ENCODE measurements around the gene SLC44A3.

SLC44A3 gene

DNA sequence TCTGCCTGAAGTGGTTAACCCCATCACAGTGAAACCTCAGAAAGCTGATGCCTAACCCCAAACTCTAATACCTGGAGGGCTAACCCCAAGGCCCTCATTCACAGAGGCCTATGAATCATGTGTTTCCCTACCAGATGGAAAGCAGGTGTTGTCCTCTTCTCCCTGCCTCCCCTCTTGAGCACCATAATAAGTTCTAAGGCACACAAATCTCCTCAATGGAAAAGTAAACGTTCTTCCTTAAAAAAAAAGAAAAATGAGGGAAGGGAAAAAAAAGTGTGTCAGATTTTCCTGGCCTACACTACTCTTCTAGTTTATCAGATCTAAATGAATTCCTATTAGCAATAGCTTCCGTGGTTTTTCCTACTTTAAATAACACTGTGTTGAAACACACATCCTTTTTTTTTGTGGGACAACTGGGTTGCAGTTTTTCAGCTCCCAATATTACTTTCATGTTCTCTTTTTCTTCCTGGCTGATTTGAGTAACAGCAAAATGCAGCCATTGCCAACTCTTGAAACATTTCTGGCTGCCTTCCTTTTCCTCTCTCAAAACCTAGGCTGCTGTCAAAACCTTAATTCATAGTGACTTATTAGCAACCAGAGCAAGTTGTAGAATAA, 43.2 kb downstream of the SLC44A3 start:
- Histone ChIP-seq H3K4me2 (ENCODE audit: low read depth, low read length) (no peak overlapping the region), H3K9me3 (replicated peaks; ENCODE audit: insufficient read depth, low read length) (no peaks in the 10 kb centered on the region), H3F3A (ENCODE audit: insufficient read depth, low read length) (no peaks in the 10 kb centered on the region), H3K4me3 (ENCODE audit: low read length) (no peak overlapping the region), H3K9ac (ENCODE audit: low read length) (no peak overlapping the region), H3K9me2 (replicated peaks; ENCODE audit: insufficient read depth, low read length) (no peaks in the 10 kb centered on the region), H2AFZ (ENCODE audit: low read length) (no peak overlapping the region), H3K79me2 (ENCODE audit: low read length) (no peaks in the 10 kb centered on the region), H4K20me1 (ENCODE audit: insufficient read depth, low read length) (no peaks in the 10 kb centered on the region), H3K27ac (ENCODE audit: low read length) (no peak overlapping the region), H3K36me3 (replicated peaks; ENCODE audit: insufficient read depth, low read length) (no peaks in the 10 kb centered on the region), H3K27me3 (replicated peaks; ENCODE audit: insufficient read depth, low read length) (no peaks in the 10 kb centered on the region), H3K4me1 (ENCODE audit: low read length) (no peaks in the 10 kb centered on the region)
- no peak for DNase-seq
- TF ChIP-seq EZH2 (optimal IDR thresholded peaks at IDR 0.05; ENCODE audit: low read depth, low read length): no peak
- TF ChIP-seq EZH2phosphoT487 (IDR thresholded peaks at IDR 0.05; ENCODE audit: low read length): no peak
- TF ChIP-seq, protein P1, sequence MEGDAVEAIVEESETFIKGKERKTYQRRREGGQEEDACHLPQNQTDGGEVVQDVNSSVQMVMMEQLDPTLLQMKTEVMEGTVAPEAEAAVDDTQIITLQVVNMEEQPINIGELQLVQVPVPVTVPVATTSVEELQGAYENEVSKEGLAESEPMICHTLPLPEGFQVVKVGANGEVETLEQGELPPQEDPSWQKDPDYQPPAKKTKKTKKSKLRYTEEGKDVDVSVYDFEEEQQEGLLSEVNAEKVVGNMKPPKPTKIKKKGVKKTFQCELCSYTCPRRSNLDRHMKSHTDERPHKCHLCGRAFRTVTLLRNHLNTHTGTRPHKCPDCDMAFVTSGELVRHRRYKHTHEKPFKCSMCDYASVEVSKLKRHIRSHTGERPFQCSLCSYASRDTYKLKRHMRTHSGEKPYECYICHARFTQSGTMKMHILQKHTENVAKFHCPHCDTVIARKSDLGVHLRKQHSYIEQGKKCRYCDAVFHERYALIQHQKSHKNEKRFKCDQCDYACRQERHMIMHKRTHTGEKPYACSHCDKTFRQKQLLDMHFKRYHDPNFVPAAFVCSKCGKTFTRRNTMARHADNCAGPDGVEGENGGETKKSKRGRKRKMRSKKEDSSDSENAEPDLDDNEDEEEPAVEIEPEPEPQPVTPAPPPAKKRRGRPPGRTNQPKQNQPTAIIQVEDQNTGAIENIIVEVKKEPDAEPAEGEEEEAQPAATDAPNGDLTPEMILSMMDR (IDR thresholded peaks at IDR 0.05; ENCODE audit: low read length): no peak

DNA sequence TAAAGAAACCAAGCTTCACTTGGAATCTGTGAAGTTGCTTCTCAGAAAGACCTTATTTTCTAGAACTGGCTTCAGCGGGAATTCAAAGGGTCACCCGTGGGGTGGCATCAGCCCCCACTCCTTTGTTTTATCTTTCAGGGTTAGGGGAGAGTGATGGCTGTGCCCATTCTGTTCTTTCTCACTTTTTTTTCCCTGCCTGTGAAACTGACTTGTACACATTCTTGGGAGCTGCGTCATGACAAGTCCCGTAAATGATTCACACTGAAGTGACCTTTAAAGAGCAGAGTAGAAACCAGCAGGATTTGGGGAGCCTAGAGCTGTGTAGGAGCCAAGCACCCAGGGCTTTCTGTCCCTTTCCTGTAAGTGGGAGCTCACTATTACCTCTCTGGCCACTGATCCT, 43.8 kb downstream of the SLC44A3 start:
- DNase-seq: no peak
- no peak for TF ChIP-seq EZH2phosphoT487 (IDR thresholded peaks at IDR 0.05; ENCODE audit: low read length)
- TF ChIP-seq, protein P1 (IDR thresholded peaks at IDR 0.05; ENCODE audit: low read length): no peak

GRCh38 chr1:94864821-94865220, 44.7 kb downstream of the SLC44A3 start:
- Histone ChIP-seq H2AFZ (ENCODE audit: low read length) (no peak overlapping the region), H3K4me1 (ENCODE audit: low read length) (no peaks in the 10 kb centered on the region), H3K4me3 (ENCODE audit: low read length) (no peak overlapping the region), H3K79me2 (ENCODE audit: low read length) (no peaks in the 10 kb centered on the region), H3K27me3 (replicated peaks; ENCODE audit: insufficient read depth, low read length) (no peaks in the 10 kb centered on the region), H3K9ac (ENCODE audit: low read length) (no peak overlapping the region), H3K9me3 (replicated peaks; ENCODE audit: insufficient read depth, low read length) (no peaks in the 10 kb centered on the region), H3K4me2 (ENCODE audit: low read depth, low read length) (no peak overlapping the region), H4K20me1 (ENCODE audit: insufficient read depth, low read length) (no peaks in the 10 kb centered on the region), H3K27ac (ENCODE audit: low read length) (no peak overlapping the region), H3K36me3 (replicated peaks; ENCODE audit: insufficient read depth, low read length) (no peaks in the 10 kb centered on the region), H3F3A (ENCODE audit: insufficient read depth, low read length) (no peaks in the 10 kb centered on the region), H3K9me2 (replicated peaks; ENCODE audit: insufficient read depth, low read length) (no peaks in the 10 kb centered on the region)
- no peak for TF ChIP-seq EZH2phosphoT487 (IDR thresholded peaks at IDR 0.05; ENCODE audit: low read length)
- TF ChIP-seq, protein P1 (IDR thresholded peaks at IDR 0.05; ENCODE audit: low read length): no peak
- no peak for TF ChIP-seq EZH2 (optimal IDR thresholded peaks at IDR 0.05; ENCODE audit: low read depth, low read length)
- no peak for DNase-seq

More for the DNA sequence above, 43.8 kb downstream of the SLC44A3 start:
- Histone ChIP-seq H3K9me3 (replicated peaks; ENCODE audit: insufficient read depth, low read length) (no peaks in the 10 kb centered on the region), H4K20me1 (ENCODE audit: insufficient read depth, low read length) (no peaks in the 10 kb centered on the region), H3K36me3 (replicated peaks; ENCODE audit: insufficient read depth, low read length) (no peaks in the 10 kb centered on the region), H3K27me3 (replicated peaks; ENCODE audit: insufficient read depth, low read length) (no peaks in the 10 kb centered on the region), H3K9me2 (replicated peaks; ENCODE audit: insufficient read depth, low read length) (no peaks in the 10 kb centered on the region), H3F3A (ENCODE audit: insufficient read depth, low read length) (no peaks in the 10 kb centered on the region), H2AFZ (ENCODE audit: low read length) (no peak overlapping the region), H3K79me2 (ENCODE audit: low read length) (no peaks in the 10 kb centered on the region), H3K9ac (ENCODE audit: low read length) (no peak overlapping the region), H3K4me1 (ENCODE audit: low read length) (no peaks in the 10 kb centered on the region), H3K27ac (ENCODE audit: low read length) (no peak overlapping the region), H3K4me2 (ENCODE audit: low read depth, low read length) (no peak overlapping the region), H3K4me3 (ENCODE audit: low read length) (no peak overlapping the region)
